Stimulated activated naive CD8-positive, alpha-beta T cell treated with anti-CD3 and anti-CD28 coated beads, Interleukin-15, Interleukin-2, amounts not matched to agents 100 U/mL and 50 U/mL, for 24 hours (primary cell): ENCODE data around the gene CDK6.
"Not testable (repeated sequence)": the region's sequence is repeated elsewhere in the genome, so short reads cannot be mapped to it uniquely, and the experiment has no call there.

Experiments used
- ATAC-seq: fragments of 150-1000 bp; cut with Tn5 transposase; one replicate; pipeline ENCODE4 v1.10.0; 2021
- DNase-seq: peaks from one replicate; pipeline ENCODE4 v3.0.0; 2021

Gene CDK6

DNA sequence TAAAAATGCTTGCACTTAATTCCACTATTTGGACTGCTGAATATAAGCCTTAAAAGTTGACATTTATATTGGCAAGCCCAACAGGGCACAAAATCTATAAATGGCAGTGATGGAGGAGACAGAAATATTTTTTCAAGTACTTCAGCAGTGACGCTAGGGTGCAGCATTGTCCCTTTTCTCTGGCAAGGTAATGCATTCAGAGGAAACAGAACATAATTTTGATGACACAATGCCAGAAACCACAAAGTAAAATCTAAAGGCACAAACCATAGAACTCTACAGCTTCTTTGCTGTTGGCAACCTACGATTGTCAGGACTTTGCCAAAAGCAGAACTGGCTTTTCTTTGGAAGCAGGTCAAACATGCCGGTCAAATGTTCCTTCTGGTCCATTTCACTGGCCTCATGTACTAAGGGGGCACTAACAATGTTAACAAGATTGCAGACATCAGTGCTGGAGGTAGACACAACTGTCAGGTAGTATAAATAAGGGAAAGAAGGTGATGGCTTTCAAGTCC, 215.3 kb downstream of the CDK6 start:
- ATAC-seq = peak; percentile 87

DNA sequence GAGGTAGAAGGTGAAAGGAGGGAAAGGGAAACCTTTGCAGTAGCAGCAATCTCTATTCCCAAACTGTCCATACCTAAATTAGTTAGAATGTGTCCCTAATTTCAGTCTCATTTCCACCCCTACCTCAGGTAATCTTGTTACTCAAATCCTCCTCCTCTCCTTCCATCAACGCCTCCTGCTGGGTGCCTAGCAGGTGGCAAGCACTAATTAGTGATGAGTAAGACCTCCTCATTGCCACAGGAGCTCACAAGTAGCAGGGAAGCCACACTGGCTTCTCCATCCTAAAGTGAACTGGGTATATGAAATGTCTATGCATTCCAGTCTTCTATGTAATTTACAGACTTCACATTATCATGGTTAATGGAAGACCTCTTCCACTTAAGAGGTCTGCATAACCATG, 220.5 kb downstream of the CDK6 start:
- no peak for ATAC-seq

More for the DNA sequence above, 215.3 kb downstream of the CDK6 start:
- DNase-seq = peak; percentile 80

DNA sequence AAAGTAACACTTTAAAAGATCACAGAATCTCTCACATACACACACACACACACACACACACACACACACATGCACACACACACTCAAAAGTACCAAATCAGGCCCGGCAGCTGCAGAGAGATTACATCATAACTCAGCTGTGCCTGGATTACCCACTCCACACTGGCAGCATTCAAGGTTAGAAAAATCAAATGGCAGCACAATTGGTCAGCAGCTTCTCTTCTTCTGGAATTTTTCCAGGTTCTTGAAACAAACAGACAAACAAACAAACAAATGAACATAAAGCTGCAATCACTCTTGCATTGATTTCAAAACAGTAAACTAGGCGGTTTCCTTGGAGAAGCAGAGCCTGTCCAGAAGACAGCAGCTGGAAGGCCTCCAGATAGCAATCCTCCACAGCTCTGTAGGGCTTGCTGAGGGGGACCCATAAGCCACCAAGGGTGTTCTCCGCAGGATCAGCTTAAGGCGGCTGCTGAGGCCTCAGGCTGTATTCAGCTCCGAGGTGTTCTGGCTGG, 221.7 kb downstream of the CDK6 start:
- no peak for ATAC-seq

More for the DNA sequence above, 220.5 kb downstream of the CDK6 start:
- DNase-seq = no peak

DNA sequence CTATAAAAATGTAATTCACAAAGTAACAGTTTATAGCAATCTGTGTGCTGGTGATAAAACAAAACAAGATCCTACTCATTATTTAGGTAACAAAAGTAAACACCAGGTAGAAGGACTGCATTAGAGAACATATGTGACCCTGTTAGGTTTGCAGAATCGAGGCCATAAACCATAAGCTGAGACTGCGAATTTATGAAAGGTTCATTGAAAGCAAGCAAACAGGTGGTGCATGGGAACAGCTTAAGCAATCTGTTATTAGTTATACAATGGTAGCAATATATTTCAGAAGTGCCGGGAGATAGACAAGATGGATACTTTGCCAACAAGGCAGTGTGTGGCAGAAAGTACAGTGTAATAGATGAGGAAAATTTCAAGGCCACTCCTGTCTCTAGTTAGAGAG, 222.7 kb downstream of the CDK6 start:
- no peak for DNase-seq

More for the DNA sequence above, 221.7 kb downstream of the CDK6 start:
- no peak for DNase-seq

DNA sequence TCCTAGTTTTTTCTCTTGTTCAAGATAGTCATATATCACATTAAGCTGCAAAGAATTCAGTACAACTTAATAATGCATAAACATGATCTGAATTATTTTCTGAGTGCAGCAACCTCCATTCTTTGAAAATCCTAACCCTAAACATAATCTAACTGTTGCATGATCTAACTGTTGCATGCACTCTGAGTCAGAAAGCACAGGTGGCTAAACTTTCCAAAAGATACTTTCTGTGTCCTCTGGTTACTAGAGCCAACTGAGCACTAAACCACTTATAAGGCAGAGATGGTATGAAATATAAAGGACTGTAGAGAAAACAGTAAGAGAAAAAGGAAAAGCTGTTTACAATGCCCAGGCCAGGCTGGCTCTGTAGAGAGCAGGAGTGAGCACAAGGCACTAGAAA, 223.2 kb downstream of the CDK6 start:
- ATAC-seq = no peak
- no peak for DNase-seq

More for the DNA sequence above, 222.7 kb downstream of the CDK6 start:
- ATAC-seq = no peak

DNA sequence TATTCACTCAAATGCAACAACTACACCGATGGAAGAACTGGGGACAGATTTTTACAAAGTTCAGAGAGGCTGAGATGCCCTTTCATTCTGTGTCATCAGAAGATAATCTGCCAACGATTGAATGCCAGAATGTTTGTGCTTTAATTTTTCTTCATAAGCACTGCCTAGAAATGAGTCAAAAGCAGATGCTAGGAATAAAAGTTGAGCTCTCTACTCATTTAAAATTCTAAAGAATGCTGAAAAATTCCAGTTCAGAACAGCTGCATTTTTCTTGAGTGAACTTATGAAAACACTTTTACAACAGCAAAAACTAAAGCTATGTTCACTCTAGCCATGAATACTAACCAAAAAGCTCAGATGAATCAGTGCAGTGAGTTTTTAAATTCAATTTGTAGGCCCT, 223.9 kb downstream of the CDK6 start:
- ATAC-seq (no peak), DNase-seq (no peak)

DNA sequence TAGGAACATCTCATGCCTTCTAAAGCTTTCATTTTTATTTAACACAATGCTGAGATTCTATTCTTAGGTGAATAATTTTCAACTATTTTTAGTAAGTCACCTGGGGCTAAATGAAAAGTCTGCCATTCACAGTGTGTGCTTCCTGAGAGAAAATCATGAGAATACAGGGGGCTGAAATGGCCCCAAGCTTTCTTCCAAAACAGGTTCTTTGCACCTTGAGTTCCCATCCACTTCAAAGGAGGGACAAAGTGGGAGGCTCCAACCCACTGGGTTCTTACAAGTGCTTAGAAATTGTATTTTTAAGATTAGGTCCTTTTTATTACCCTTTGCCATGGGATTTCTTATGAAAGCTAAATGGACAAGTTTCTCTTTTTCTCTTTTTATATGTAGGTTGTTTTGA, 224.6 kb downstream of the CDK6 start:
- DNase-seq (no peak), ATAC-seq (no peak)

DNA sequence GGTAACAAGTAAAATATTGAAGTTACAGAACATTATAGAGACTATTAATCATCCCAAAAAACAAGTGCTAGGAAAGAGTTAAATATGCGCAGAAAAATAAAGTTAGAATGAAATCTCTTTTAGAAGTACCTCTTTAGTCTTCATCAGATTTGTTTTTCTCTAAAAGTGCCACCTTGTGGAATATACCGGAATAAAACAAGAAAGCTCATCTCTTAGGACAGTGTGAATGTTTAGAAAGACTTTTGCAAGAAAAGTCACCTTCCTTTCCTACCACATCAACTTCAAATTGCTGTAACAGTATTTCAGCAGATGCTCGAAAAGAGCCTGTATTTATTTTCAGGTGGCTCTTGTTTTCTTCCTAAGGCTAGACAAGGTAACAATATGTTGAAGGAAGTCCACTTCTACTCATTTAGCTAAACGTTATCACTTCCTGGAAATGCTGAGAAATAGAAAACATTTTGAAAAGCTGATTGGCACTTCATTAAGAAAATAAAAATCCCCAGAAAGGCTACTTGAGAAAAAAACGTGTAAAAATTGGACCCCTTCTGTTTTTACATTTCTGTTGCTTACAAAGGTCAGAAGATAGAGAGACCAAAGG, 226.4 kb downstream of the CDK6 start:
- no peak for DNase-seq
- no peak for ATAC-seq

DNA sequence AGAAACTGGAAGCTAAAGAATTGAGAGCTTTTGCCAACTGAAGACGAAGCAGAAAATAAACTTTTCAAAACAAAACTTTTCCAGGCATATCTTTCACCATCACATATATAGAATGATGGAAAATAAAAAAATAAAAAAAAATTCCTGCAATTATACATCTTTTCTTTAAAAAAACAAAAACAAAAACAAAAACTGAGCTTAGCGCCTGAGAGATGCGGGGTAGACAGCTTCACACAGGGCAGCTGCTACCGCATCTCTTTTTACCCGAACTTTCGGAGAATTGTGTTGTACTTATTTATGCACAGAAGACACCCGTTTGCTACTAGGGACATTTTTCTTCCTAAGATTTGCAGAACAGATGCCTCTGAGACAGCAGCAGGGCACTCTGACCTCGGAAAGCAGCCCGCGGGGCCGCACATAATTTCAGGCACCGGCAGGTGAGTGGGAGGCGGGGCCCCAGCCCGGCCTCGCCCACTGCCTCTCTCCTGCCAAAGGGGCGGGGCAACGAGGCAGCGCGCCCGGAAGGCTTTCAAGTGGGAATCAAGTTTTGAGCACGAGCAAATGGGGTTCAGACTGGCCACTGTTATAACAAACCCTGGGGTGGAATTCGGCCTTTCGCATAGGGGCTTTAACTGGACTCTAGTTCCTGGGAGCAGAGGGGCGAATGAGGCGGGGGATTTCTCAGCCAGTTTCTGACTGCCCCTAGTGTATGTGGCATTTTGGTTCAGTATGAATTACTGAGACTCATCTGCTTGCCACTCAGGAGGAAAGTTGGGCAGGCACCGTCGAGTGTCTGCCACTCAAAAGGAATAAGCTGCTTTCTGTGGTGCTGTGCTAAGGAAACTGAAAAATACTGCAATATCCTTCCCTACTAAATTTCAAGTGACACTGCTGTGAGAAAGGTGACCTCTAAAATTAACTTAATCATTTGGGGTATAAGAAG, 227.7 kb downstream of the CDK6 start:
- DNase-seq (no peak), ATAC-seq (no peak)

DNA sequence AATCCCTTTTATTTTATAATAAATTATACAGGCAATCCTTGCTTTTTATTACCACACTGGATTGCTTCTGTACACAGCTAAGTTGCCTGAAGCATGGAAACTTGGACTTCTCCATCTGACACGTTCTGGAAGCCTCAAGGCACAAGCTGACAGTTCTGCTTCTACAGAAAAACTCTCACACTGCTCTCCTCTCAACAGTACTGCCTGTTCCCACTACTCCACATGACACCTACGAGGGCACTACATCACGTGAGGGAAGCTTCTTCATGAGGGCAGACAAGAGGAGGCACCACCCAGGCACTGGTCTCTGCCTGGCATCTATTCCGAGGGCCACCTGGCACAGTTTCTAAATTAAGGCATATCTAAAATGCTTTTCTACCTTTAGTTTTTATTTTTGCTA, 229.4 kb downstream of the CDK6 start:
- no peak for ATAC-seq

DNA sequence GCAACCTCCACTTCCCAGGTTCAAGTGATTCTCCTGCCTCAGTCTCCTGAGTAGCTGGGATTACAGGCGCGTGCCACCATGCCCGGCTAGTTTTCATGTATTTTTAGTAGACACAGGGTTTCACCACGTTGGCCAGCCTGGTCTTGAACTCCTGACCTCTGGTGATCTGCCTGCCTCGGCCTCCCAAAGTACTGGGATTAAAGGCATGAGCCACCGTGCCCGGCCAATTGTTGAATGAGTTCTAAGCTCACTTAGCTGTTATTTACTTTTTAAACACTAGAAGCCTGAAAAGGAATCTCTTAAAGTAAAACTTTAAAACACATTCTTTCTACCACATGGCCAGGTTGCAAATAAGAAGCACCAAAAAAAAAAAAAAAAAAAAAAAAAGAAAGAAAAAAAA, 231.9 kb downstream of the CDK6 start:
- not testable (repeated sequence) for ATAC-seq

More for the DNA sequence above, 229.4 kb downstream of the CDK6 start:
- no peak for DNase-seq

DNA sequence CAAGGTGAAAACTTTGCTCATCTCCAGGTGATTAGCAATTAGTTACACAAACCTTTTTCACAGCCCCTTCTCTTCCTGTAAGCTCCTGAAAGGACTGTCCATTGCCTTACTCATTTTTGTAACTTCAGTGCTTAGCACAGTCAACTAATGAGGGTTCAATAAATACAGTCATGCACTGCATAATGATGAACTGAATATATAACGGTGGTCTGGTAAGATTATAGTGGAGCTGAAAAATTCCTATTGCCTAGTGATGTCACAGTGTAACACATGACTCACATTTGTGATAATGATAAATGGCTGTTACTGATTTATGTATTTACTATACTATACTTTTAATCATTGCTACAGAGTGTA, 233.3 kb downstream of the CDK6 start:
- no peak for ATAC-seq
- no peak for DNase-seq

More for the DNA sequence above, 231.9 kb downstream of the CDK6 start:
- not testable (repeated sequence) for DNase-seq

DNA sequence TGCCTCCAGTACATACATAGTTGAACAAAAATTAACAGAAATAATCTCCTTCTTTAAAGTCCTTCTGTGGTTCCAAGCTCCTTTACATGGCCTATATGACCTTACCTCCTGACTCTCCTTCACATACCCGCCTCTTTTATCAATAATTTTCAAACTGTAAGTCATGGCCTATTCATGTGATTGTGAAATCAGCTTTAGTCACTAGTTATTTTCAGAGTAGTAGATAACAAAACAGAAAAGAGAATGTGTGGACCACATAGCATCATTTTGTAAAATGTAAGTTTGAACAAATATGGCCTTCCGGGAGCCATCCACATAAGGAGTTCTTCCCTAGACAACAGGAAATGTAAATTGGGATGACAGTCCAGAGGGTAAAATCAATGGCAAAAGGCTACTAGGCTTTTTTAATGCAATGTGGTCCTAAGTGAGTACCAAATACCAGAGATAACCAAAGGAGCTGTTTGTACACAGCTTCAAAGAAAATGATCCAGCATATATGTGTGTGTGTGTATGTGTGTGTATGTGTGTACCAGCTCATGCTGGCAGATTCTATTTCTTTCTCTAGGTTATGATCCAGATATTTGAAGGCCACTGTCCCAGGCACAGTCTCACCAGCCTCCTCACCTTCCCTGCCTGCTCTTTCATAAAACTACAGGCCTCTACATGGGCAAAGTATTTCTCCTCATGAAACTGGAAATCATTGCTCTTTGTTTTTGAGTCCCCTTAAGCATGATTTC, 233.9 kb downstream of the CDK6 start:
- ATAC-seq (no peak), DNase-seq (no peak)

DNA sequence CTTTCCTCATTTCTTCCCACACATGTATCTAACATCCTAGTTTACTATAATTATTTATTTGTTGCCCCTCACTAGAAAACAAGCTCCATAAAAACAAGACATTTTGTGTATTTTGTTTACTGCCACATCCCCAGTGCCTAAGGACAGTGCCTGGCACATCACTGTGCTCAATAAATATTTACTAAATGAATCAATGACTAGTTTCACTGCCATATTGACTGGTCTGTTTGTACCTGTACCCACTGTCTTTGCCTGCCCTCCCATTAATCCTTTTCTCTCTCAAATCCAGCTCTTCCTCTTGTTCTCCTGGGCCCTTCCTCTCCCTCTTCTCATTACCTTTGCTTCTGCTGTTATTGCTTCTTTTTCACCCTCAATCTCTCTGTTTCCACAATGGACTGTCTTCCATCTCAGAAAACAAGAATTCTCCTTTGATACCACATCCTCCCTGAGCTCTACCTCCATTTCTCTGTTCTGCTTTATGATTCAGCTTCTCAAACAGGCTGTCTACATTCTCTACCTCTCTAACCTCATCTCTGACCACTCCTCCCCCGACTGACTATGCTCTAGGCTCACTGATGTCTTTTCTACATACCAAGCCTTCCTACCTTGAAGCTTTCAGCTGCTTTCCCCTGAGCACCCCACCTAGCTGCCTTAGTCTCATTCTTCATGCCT, 237.9 kb downstream of the CDK6 start:
- ATAC-seq = peak; percentile 61

DNA sequence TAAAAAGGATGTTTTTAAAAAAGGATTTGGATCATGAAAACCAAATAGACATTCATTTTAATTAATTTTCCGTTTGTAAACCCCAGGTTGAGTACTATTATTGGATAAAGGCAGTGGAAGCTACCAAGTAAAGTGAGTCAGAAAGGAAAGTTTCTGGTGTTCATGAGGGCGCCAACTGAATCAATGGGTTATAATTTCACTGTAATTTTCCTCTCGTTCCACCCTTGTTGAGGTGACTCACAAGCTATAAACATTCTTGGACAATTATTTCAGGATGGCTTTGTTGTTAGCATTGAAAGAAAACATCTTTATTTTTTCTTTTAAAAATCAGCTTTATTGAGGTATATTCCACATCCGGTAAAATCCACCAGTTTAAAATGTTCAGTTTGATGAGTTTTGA, 241.1 kb downstream of the CDK6 start:
- DNase-seq = no peak

More for the DNA sequence above, 237.9 kb downstream of the CDK6 start:
- no peak for DNase-seq

DNA sequence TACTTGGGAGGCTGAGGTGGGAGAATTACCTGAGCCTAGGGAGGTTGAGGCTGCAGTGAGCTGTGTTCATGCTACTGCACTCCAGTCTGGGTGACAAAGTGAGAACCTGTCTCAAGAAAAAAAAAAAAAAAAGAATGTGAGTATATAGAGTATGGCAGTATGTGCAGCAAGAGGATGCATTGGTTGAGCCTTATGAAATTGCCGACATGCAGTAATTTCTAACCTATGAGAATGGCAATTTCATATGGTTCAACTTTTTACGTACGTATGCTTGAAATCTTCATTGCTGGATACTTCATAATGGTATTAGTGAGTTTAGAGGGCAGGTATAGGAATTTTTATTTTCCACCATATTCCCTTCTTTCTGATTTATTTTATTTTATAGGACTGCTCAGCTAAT, 241.6 kb downstream of the CDK6 start:
- DNase-seq = no peak
- ATAC-seq = no peak

More for the DNA sequence above, 241.1 kb downstream of the CDK6 start:
- no peak for ATAC-seq

DNA sequence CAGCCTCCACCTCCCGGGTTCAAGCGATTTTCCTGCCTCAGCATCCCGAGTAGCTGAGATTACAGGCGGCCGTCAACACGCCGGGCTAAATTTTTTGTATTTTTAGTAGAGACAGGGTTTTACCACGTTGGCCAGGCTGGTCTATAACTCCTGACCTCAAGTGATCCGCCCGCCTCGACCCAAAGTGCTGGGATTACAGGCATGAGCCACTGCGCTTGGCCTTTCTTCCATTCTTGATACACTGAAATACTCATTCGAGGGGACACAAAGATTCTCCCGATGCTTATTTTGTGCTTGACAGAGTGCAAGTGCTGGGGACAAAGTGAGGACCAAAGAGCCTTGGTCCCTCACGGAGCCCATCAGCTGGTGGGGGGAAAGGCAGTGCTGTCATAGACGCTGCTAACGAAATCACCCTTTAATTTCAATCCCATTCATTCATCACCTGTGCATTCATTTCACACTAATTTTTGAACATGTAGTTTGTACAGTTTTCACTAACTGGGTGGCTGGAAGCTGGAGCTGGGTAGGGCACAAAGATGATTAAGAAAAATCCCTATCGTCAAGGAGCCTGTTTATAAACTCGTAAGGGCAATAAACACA, 245.6 kb downstream of the CDK6 start:
- ATAC-seq (no peak), DNase-seq (no peak)

DNA sequence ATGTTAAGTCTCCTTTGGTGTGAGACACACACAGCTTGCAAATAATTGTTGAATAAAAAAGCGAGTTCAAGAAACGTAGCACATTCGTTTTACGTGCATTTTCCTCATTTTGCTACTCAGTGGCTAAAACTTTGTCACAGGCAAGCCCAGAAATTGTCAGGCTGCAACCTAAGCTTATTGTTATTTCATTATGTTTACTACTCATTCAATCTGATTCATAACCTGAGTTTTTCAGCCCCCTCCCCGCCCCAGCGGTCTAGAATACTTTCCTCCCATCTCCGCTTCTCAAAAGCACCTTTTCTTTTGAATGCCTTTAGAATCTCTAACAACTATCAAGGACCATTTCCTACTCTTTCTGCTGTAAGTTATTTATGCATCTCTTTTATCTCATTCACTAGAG, 247.3 kb downstream of the CDK6 start:
- no peak for ATAC-seq
- DNase-seq = no peak

DNA sequence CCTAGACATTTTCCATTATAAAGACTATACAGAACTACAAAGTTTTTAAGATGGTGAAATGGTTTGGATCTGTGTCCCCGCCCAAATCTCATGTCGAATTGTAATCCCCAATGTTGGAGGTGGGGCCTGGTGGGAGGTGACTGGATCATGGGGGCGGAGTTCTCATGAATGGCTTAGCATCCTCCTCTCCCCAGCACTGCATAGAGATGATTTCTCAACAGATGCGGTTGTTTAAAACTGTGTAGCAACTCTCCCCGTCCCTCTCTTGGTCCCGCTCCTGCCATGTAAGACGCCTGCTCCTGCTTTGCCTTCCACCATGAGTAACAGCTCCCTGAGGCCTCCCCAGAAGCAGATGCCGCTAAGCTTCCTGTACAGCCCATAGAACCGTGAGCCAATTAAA, 247.8 kb downstream of the CDK6 start:
- ATAC-seq = no peak
- DNase-seq = no peak

DNA sequence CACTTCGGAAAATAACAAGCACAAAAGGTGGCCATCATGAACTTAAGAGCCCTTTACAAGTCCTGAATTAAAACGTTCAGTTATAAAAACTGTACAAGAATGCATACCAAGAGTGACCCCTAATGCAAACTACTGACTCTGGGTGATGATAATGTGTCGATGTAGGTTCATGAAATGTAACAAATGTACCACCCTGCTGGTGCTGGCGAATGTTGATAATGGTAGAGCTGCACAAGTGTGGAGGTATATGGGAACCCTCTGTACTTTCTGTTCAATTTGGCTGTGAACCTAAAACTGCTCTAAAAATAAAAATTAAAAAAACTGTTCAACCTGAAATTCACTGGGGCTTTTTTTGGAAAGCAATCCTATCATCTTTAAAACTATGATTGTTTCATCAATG, 249.5 kb downstream of the CDK6 start:
- ATAC-seq (no peak), DNase-seq (no peak)

DNA sequence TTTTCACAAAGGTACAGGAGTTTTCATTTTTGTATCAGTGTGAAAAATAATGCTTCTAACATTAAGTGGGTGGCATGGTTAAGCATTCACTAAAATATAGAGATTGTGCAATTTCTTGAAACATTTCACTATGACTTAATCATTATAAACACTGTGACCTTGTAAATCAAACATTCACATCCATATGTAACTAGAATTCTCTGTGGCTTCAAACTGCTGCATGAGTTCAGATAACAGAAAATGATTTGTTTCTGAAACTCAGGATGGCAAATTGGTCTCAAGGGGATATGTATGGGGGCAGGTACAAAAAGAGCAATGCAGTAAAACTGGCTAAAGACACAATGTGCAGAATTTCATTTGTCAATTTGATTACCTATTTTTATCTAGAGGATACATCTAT, 250.0 kb downstream of the CDK6 start:
- DNase-seq (no peak), ATAC-seq (no peak)
